Keratinocyte (primary cell): ENCODE measurements around the gene NPHP3. TPM values are rescaled to one million over a fixed set of nuclear protein-coding genes. Genes with fewer than 3 reads are reported as not detected.

Experiments used
- DNase-seq: peaks from one replicate; pipeline ENCODE4 v3.0.0-alpha.2; 2011; ENCODE audit warnings: low read depth, missing footprints, low spot score
- FAIRE-seq: peaks from 2 replicates; lab custom pipeline; 2011; peaks lifted over from hg19 to GRCh38; lab: Jason Lieb, UNC
- H2AFZ ChIP-seq: 2 replicates; pipeline ENCODE4 v1.6.0; 2012; ENCODE audit warnings: low read length, control low read depth, inconsistent platforms; ENCODE audit not compliant: control insufficient read depth
- H3K27ac ChIP-seq: 2 replicates; pipeline ENCODE4 v1.5.1; 2011; ENCODE audit warnings: low read length; ENCODE audit not compliant: control insufficient read depth, insufficient read depth
- H3K27me3 ChIP-seq: 3 replicates; pipeline ENCODE4 v1.6.0; 2011; ENCODE audit warnings: low read length; ENCODE audit not compliant: control insufficient read depth, insufficient read depth; ENCODE audit errors: extremely low read depth
- H3K36me3 ChIP-seq, 2 experiments: 2 replicates in 1 of 2; 3 replicates in 1 of 2; pipeline ENCODE4 v1.5.1; 2011; ENCODE audit warnings: low read length in 2 of 2, mild to moderate bottlenecking in 1 of 2; ENCODE audit not compliant: control insufficient read depth in 2 of 2, insufficient read depth in 2 of 2; ENCODE audit errors: extremely low read depth in 1 of 2
- H3K4me1 ChIP-seq: 3 replicates; pipeline ENCODE4 v1.5.1; 2011; ENCODE audit warnings: low read length; ENCODE audit not compliant: control insufficient read depth, insufficient read depth; ENCODE audit errors: extremely low read depth
- H3K4me2 ChIP-seq: 3 replicates; pipeline ENCODE4 v1.6.0; 2011; ENCODE audit warnings: low read depth, low read length; ENCODE audit not compliant: control insufficient read depth, insufficient read depth; ENCODE audit errors: extremely low read depth
- H3K4me3 ChIP-seq, 3 experiments: fragments of 200-600 bp in 1 of 3; sonication (generic) in 1 of 3; 2 replicates in 2 of 3; 3 replicates in 1 of 3; pipeline ENCODE4 v1.5.1; 2011 to 2016; ENCODE audit warnings: low read length in 3 of 3, mild to moderate bottlenecking in 3 of 3, control low read depth in 2 of 3, inconsistent platforms in 1 of 3, low read depth in 1 of 3, mixed read lengths in 1 of 3, mixed run types in 1 of 3, moderate library complexity in 1 of 3; ENCODE audit not compliant: control insufficient read depth in 2 of 3, insufficient read depth in 2 of 3; ENCODE audit errors: extremely low read depth in 1 of 3
- H3K79me2 ChIP-seq: 2 replicates; pipeline ENCODE4 v1.6.0; 2012; ENCODE audit warnings: low read length; ENCODE audit not compliant: control insufficient read depth, insufficient read depth
- H3K9ac ChIP-seq: 3 replicates; pipeline ENCODE4 v1.6.0; 2011; ENCODE audit warnings: low read length; ENCODE audit not compliant: control insufficient read depth, insufficient read depth; ENCODE audit errors: extremely low read depth
- H3K9me1 ChIP-seq: 3 replicates; pipeline ENCODE4 v1.6.0; 2011; ENCODE audit warnings: low read length; ENCODE audit not compliant: control insufficient read depth, insufficient read depth; ENCODE audit errors: extremely low read depth
- H3K9me3 ChIP-seq: 2 replicates; pipeline ENCODE4 v1.5.1; 2012; ENCODE audit warnings: low read depth, low read length; ENCODE audit not compliant: control insufficient read depth
- H4K20me1 ChIP-seq: 3 replicates; pipeline ENCODE4 v1.6.0; 2011; ENCODE audit warnings: low read length; ENCODE audit not compliant: control insufficient read depth, insufficient read depth; ENCODE audit errors: extremely low read depth
- CTCF ChIP-seq, 3 experiments: IDR thresholded peaks in 1 of 3; conservative IDR thresholded peaks in 1 of 3; optimal IDR thresholded peaks in 1 of 3; 2 replicates in 2 of 3; 3 replicates in 1 of 3; pipeline versions ENCODE3 to v1.5.1; 2011; ENCODE audit warnings: low read length in 3 of 3, mild to moderate bottlenecking in 3 of 3, moderate library complexity in 2 of 3, control low read depth in 1 of 3, inconsistent platforms in 1 of 3; ENCODE audit not compliant: insufficient read depth in 2 of 3; ENCODE audit errors: extremely low read depth in 1 of 3
- EZH2 ChIP-seq: IDR thresholded peaks from one replicate; pipeline ENCODE4 v1.6.1; 2012; ENCODE audit warnings: inconsistent platforms, mild to moderate bottlenecking, low read length, moderate library complexity
- dilution Hi-C: fragments of 300-500 bp; cut with MboI; formaldehyde crosslinking; loops from one replicate; pipeline ENCODE4 v1.7.0; 2020; ENCODE audit warnings: low sequenced_read_pairs; ENCODE audit not compliant: extremely low pct_ligation_motif_present
- polyA plus RNA-seq, 5 experiments: library from polyadenylated mRNA; depleted of rRNA in 3 of 5; stranded (reverse) in 3 of 5; stranded (forward) in 1 of 5; unstranded in 1 of 5; fragments of >200 nt; gene quantifications; 1 replicate in 1 of 5; 2 replicates in 3 of 5; 3 replicates in 1 of 5; pipeline versions ENCODE4 v1.2.1 to v1.2.3, GENCODE V29; 2011 to 2012; ENCODE audit warnings: missing spikeins in 2 of 5, low read depth in 1 of 5, low replicate concordance in 1 of 5

NPHP3 gene
- polyA plus RNA-seq, 1 donor (not counting 4 experiments of a cell fraction or from before 2014, with no cell fraction given) = 22.4 TPM

- Histone ChIP-seq H3K27ac (no peak overlapping the region), H3K4me3 (no peak overlapping the region), H4K20me1 (no peaks in the 10 kb centered on the region), H3K9me3 (no peaks in the 10 kb centered on the region), H3K4me1 (no peaks in the 10 kb centered on the region), H3K27me3 (no peaks in the 10 kb centered on the region), H2AFZ (no peak overlapping the region), H3K9me1 (no peaks in the 10 kb centered on the region), H3K79me2 (no peaks in the 10 kb centered on the region), H3K4me2 (no peak overlapping the region), H3K9ac (no peak overlapping the region), H3K36me3 (peaks cover 9 to 17% of the 10 kb centered on the region in 2 experiments)
- no peak for TF ChIP-seq CTCF (optimal IDR thresholded peaks at IDR 0.05 in 1 of 3, IDR thresholded peaks at IDR 0.05 in 1 of 3, conservative IDR thresholded peaks at IDR 0.05 in 1 of 3; ENCODE audit: extremely low read depth in 1 of 3, insufficient read depth in 2 of 3, low read length in 3 of 3)
- TF ChIP-seq EZH2 = no peak
- DNase-seq (no peak), FAIRE-seq (no peak)
- dilution Hi-C loops = no loop called here
These were observed 18.5 kb downstream of the NPHP3 start for GRCh38 chr3:132703733-132704132.

- H3K79me2 ChIP-seq = no peaks in the 10 kb centered on the region
- FAIRE-seq (no peak), DNase-seq (no peak)
- dilution Hi-C loops = no loop called here
- no peak overlapping the region for H3K4me2 ChIP-seq
- no peak overlapping the region for H3K9ac ChIP-seq
- no peaks in the 10 kb centered on the region for H3K27me3 ChIP-seq
- H4K20me1 ChIP-seq = no peaks in the 10 kb centered on the region
- no peaks in the 10 kb centered on the region for H3K9me3 ChIP-seq
- H3K4me1 ChIP-seq = no peaks in the 10 kb centered on the region
- TF ChIP-seq EZH2 (no peak), CTCF (optimal IDR thresholded peaks at IDR 0.05 in 1 of 3, IDR thresholded peaks at IDR 0.05 in 1 of 3, conservative IDR thresholded peaks at IDR 0.05 in 1 of 3; ENCODE audit: extremely low read depth in 1 of 3, insufficient read depth in 2 of 3, low read length in 3 of 3) (no peak)
- H3K4me3 ChIP-seq = no peak overlapping the region
- no peaks in the 10 kb centered on the region for H3K9me1 ChIP-seq
- peaks cover 4 to 12% of the 10 kb centered on the region in 2 experiments for H3K36me3 ChIP-seq
- no peak overlapping the region for H3K27ac ChIP-seq
- H2AFZ ChIP-seq = no peak overlapping the region
These were observed 26.8 kb downstream of the NPHP3 start for GRCh38 chr3:132695422-132695821.
